Activated CD4-positive, alpha-beta T cell treated with anti-CD3 and anti-CD28 coated beads, Interleukin-2, amount 10 ng/mL, durations not matched to agents 7 days and 5 days (primary cell): Measurements from ENCODE around the gene VPS72. TPM values are rescaled to one million over a fixed set of nuclear protein-coding genes. Genes with fewer than 3 reads are reported as not detected.
A peak's percentile ranks its signal among the peaks of the same experiment; 100 is the strongest.

Experiments used
- CTCF ChIA-PET: fragments of 350-600 bp; sonication (Branson Sonifier 250); formaldehyde crosslinking; loops from one replicate; lab custom pipeline; 2021; ENCODE audit warnings: antibody characterized with exemption; lab: Charles Lee
- POLR2A ChIA-PET: fragments of 350-600 bp; sonication (Branson Sonifier 250); formaldehyde crosslinking; loops from one replicate; lab custom pipeline; 2021; ENCODE audit warnings: antibody characterized with exemption; lab: Charles Lee
- DNase-seq: peaks from one replicate; pipeline ENCODE4 v3.0.0-alpha.2; 2020
- H3K27ac Mint-ChIP-seq: one replicate; pipeline ENCODE4 v1.8.0; 2021; ENCODE audit warnings: mild to moderate bottlenecking, moderate library complexity, mixed read lengths
- H3K27me3 Mint-ChIP-seq: one replicate; pipeline ENCODE4 v1.8.0; 2021; ENCODE audit warnings: mixed read lengths
- H3K36me3 Mint-ChIP-seq: one replicate; pipeline ENCODE4 v1.8.0; 2021; ENCODE audit warnings: low read depth, mixed read lengths
- H3K4me1 Mint-ChIP-seq: one replicate; pipeline ENCODE4 v1.8.0; 2021; ENCODE audit warnings: mixed read lengths
- H3K4me3 Mint-ChIP-seq: one replicate; pipeline ENCODE4 v1.8.0; 2021; ENCODE audit warnings: mild to moderate bottlenecking, moderate library complexity, mixed read lengths
- H3K9me3 Mint-ChIP-seq: one replicate; pipeline ENCODE4 v1.8.0; 2021; ENCODE audit warnings: mixed read lengths
- total RNA-seq, 2 experiments: library from RNA; stranded (reverse); gene quantifications; one replicate each; pipeline ENCODE4 v1.2.3, GENCODE V29; 2021

The VPS72 gene
- total RNA-seq, 2 experiments from 2014 or later = 77.1 to 79.6 TPM

DNA sequence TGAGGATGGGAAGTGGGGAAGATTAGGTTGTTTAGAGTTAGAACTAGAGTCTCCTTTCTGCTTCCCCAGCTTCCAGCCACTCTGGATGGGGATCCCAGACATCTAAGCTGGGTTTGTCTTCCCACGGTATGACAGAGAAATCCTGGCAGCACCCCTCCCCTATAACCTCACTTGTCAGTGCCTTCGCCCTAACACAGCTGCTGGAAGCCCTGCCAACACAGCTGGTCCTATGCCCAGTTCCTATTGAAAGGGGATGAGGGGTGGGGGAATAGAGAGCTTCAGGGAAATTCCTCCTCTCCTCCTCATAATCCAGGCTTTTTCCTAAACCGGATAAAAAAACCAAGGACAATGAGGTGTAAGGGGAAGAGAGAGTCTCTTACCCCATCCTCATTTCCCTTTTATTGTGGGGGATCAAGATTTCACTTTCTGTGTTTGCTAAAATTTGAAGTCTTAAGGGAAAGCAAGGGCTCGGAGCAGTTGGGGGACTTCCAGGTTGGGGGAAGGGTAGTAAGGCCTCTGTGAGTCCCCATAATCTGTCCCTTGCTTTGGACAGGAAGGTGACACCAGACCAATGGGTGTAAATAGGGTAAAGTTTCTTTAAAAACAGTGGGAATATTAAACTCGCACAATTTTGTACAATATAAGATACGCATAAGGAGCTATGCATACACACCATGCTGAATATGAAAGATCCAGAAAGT is 14.8 kb downstream of the VPS72 start:
- no peak for DNase-seq
- Mint-ChIP-seq H3K4me1 (no peaks in the 10 kb centered on the region), H3K27me3 (no peaks in the 10 kb centered on the region), H3K4me3 (no peak overlapping the region), H3K9me3 (no peaks in the 10 kb centered on the region), H3K27ac (no peak overlapping the region), H3K36me3 (peaks cover 36% of the 10 kb centered on the region)
- ChIA-PET CTCF (interaction anchor here (0.9 to 1.8 kb wide), 4 partner anchors 19 to 275 kb away, joined by 3 to 5 read pairs (median 4); partner anchors contain the start of gene TNFAIP8L2), POLR2A (no interaction called here)

DNA sequence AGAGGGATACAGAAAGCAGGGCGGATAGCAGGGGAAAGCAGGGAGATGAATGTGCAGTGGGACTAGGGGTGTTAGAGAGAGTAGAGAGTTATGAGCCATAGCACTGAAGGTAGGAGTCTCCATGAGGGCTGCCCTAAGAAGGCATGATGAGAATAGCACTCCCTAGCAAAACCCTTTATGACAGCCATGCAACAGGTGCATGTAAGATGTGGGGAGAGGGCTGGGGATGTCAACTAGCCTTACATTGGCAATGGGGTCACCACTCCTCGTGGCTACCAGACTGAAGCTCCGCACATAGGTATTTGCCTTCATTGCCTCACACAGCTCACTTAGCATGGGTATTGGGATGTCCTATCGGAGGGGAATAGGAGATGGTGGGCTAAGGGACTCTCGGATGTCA is 18.8 kb downstream of the VPS72 start:
- no peak overlapping the region for H3K27ac Mint-ChIP-seq
- H3K4me1 Mint-ChIP-seq = peaks cover 18% of the 10 kb centered on the region
- ChIA-PET POLR2A (no interaction called here), CTCF (interaction anchor here (0.6 to 2.1 kb wide), 6 partner anchors 9 to 939 kb away, joined by 3 to 6 read pairs (median 3); partner anchors contain the start of gene TNFAIP8L2)
- no peak for DNase-seq
- H3K27me3 Mint-ChIP-seq = no peaks in the 10 kb centered on the region
- H3K9me3 Mint-ChIP-seq = no peaks in the 10 kb centered on the region
- H3K36me3 Mint-ChIP-seq = peaks cover 38% of the 10 kb centered on the region
- H3K4me3 Mint-ChIP-seq = no peak overlapping the region

DNA sequence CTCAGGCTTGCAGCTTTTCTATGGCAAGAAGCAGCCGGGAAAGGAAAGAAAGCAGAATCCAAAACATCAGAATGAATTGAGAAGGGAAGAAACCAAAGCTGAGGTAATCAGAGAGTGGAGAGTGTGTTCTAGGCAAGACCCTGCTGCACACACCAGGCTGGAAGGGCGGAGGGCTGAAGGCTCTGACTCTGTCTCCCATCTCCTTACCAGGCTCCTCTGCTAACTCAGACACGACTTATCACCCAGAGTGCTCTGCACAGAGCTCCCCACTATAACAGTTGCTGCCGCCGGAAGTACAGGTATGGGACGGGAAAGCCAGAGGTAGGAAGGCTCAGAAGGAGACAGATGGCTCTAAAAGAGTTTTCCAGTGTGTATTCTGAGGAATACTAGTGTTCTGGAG is 22.9 kb downstream of the VPS72 start:
- Mint-ChIP-seq H3K4me3 (peak overlapping the region; percentile 93), H3K27me3 (no peaks in the 10 kb centered on the region), H3K9me3 (no peaks in the 10 kb centered on the region), H3K4me1 (peaks cover 51% of the 10 kb centered on the region), H3K36me3 (peaks cover 60% of the 10 kb centered on the region), H3K27ac (peak overlapping the region; percentile 92)
- CTCF ChIA-PET = interaction anchor here (0.7 to 3.4 kb wide), 4 partner anchors 9 to 102 kb away, joined by 3 to 13 read pairs (median 4); partner anchors contain the start of gene TNFAIP8L2
- POLR2A ChIA-PET = interaction anchor here (0.9 kb wide), 1 partner anchor 11 kb away, joined by 3 read pairs; the partner anchor contains the start of gene TNFAIP8L2
- no peak for DNase-seq

DNA sequence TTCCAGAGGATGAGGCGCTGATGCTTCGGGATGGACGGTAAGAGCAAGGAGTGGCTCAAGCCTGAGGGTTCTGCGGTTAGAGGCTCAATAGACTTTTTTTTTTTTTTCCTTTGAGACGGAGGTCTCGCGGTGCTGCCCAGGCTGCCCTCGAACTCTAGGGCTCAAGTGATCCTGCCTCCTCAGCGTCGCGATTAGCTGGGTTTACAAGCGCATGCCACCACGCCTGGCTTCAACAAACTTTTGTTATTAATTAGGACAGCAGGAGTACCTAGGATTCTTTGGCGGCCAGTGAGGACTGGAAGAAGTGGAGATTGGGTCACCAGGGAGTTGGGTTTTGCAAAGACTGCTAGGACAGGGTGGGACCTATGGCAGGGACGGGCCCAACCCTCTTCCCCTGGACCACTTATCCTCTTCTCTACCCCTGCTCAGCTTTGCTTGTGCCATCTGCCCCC is 23.5 kb downstream of the VPS72 start:
- POLR2A ChIA-PET = interaction anchor here (0.9 kb wide), 1 partner anchor 10 kb away, joined by 3 read pairs; the partner anchor contains the start of gene TNFAIP8L2

DNA sequence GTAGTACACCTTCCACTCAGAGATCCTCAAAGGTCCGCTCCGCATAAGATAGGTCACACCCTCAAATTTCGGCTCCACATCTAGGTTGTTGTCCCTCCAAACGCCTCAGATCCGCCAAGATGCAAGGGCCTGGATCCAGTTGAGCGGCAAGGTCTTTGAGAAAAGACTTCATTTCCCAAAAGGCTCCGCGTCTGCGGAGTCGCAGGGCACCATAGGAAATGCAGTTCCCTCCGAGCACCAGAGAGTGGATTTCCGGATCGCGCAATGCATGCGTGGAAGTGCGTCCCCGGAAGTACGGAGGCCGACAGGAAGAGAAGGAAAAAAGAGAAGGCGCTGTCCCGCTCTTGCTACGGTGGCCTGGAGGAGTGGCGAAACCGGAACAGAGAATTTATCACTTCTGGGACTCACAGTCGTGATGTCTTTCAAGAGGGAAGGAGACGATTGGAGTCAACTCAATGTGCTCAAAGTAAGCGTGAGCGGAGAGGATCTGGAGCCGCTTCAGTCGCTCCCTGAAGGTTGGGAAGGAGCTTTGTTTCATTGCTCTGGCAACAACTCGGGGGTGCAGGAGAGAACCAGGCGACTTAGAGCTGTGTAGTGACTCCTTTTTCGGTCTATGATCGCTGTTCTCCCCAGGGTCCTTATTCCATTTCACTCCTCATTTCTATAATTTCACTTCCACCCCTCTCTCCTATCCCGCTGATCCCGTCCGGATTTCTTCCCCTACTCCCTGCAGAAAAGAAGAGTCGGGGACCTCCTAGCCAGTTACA is 24.1 kb downstream of the VPS72 start, which contains the start of the genes LYSMD1 and SCNM1:
Gene LYSMD1, minus strand, starts transcription at position 165 of the 767 bp plus-strand sequence. CDS start 644 bp downstream, outside the sequence.
Gene SCNM1, plus strand, starts transcription at position 407 of the 767 bp plus-strand sequence. Its CDS starts 9 bp downstream, at position 416.
- ChIA-PET POLR2A (interaction anchor here (0.9 kb wide), 1 partner anchor 9 kb away, joined by 3 read pairs; the partner anchor contains the start of gene TNFAIP8L2), CTCF (interaction anchor here (0.6 to 3.4 kb wide), 2 partner anchors 10 to 582 kb away, joined by 6 to 13 read pairs; partner anchors contain the start of gene TNFAIP8L2)
- Mint-ChIP-seq H3K9me3 (no peaks in the 10 kb centered on the region), H3K27me3 (no peaks in the 10 kb centered on the region), H3K27ac (peak within 1 kb of the TSS; percentile 92), H3K36me3 (peaks cover 69% of the 10 kb centered on the region), H3K4me3 (peak within 1 kb of the TSS; percentile 93), H3K4me1 (peaks cover 60% of the 10 kb centered on the region)
- peak; percentile 99 for DNase-seq

More for the DNA sequence above, 23.5 kb downstream of the VPS72 start:
- Mint-ChIP-seq H3K4me3 (peak overlapping the region; percentile 93), H3K4me1 (peaks cover 57% of the 10 kb centered on the region), H3K27me3 (no peaks in the 10 kb centered on the region), H3K27ac (peak overlapping the region; percentile 92), H3K36me3 (peaks cover 66% of the 10 kb centered on the region), H3K9me3 (no peaks in the 10 kb centered on the region)
- DNase-seq = no peak
- CTCF ChIA-PET = interaction anchor here (0.6 to 3.4 kb wide), 4 partner anchors 10 to 582 kb away, joined by 3 to 13 read pairs (median 4); partner anchors contain the start of gene TNFAIP8L2

DNA sequence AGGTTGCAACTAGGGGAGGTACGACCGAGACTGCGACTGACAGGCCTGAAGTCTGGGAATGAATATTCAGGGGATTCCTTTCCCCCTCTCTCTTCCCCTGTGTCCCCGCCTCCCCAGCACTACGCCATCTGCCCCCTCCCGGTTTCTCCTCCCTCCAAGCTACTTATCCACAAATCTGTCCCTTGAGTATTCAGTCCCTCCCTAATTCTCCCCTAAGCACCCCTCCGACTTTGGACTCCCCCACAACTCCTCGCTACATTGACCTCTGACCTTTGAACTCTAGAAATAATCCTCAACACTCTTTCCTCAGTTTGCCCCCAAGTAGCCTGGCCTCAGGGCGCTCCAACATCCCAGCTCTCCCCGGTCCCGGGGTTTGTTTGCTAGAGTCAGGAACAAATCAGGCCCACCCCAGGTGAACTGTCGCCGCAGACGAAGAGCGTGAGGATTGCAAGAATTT is 24.7 kb downstream of the VPS72 start:
- Mint-ChIP-seq H3K27me3 (no peaks in the 10 kb centered on the region), H3K27ac (peak overlapping the region; percentile 92), H3K9me3 (no peaks in the 10 kb centered on the region), H3K4me1 (peaks cover 66% of the 10 kb centered on the region), H3K4me3 (peak overlapping the region; percentile 93), H3K36me3 (peaks cover 69% of the 10 kb centered on the region)
- CTCF ChIA-PET = interaction anchor here (1.2 to 3.4 kb wide), 3 partner anchors 9 to 84 kb away, joined by 3 to 13 read pairs (median 5); partner anchors contain the start of genes TNFAIP8L2 and VPS72
- DNase-seq = no peak
- POLR2A ChIA-PET = no interaction called here

DNA sequence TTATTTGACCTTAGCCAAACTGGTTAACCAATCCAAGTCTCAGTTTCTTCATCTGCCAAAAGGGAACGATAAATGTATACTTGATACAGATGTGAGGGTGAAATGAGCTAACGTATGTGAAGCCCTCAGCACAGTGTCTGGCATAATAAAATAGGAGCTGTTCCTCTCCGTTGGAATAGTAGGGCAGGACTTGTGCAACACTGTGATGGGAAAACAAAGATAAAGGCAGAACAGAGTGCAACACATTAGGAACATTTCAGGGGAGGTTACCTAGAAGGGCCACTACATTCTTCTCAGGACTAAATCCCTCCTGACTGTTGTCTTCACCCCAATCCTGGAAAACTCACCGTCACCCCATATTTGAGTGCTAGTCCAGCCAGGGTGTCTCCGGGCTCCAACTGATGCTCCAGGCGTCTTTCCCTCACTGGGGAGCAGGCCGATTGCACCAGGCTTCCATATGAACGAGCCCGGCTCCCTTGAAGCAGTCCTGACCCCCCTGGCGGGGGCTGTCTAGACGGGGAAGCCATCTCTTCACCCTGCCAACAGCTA is 25.2 kb downstream of the VPS72 start:
- Mint-ChIP-seq H3K36me3 (peaks cover 70% of the 10 kb centered on the region), H3K27ac (peak overlapping the region; percentile 92), H3K4me1 (peaks cover 70% of the 10 kb centered on the region), H3K27me3 (no peaks in the 10 kb centered on the region), H3K9me3 (no peaks in the 10 kb centered on the region), H3K4me3 (peak overlapping the region; percentile 93)
- POLR2A ChIA-PET = no interaction called here
- CTCF ChIA-PET = interaction anchor here (1.2 to 3.4 kb wide), 3 partner anchors 9 to 83 kb away, joined by 3 to 13 read pairs (median 5); partner anchors contain the start of genes TNFAIP8L2 and VPS72
- DNase-seq = no peak

DNA sequence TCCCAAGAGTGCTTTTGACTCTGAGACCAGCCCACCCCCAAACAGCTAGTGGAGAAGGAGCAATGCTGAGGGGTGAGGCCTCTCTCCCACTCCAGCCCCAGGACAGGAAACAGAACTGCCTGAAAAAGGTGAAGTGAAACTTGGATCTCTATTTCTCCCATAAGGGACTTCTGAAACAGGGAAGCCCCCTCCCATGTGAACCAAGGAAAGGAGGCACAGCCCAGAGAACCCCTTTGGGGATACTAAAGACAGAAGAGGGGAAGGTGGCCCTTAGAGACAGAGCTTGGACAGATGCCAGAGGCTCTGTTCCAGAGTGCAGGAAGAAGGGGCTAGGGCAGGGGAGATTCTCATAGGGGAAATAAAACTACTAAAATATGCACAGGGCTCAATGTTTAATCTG is 30.6 kb downstream of the VPS72 start:
- DNase-seq = no peak
- POLR2A ChIA-PET = interaction anchor here (1.4 kb wide), 1 partner anchor 30 kb away, joined by 3 read pairs; the partner anchor contains the start of gene VPS72
- Mint-ChIP-seq H3K4me3 (peak overlapping the region; percentile 99), H3K36me3 (peaks cover 62% of the 10 kb centered on the region), H3K27me3 (no peaks in the 10 kb centered on the region), H3K4me1 (peaks cover 75% of the 10 kb centered on the region), H3K27ac (peak overlapping the region; percentile 97), H3K9me3 (no peaks in the 10 kb centered on the region)
- CTCF ChIA-PET = interaction anchor here (0.9 to 2.1 kb wide), 6 partner anchors 10 to 135 kb away, joined by 3 to 6 read pairs (median 4); no protein-coding TSS in a partner anchor

DNA sequence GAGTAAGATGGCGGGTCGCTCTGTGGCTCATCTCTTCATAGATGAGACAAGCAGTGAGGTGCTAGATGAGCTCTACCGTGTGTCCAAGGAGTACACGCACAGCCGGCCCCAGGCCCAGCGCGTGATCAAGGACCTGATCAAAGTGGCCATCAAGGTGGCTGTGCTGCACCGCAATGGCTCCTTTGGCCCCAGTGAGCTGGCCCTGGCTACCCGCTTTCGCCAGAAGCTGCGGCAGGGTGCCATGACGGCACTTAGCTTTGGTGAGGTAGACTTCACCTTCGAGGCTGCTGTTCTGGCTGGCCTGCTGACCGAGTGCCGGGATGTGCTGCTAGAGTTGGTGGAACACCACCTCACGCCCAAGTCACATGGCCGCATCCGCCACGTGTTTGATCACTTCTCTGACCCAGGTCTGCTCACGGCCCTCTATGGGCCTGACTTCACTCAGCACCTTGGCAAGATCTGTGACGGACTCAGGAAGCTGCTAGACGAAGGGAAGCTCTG is 31.2 kb downstream of the VPS72 start:
- CTCF ChIA-PET = interaction anchor here (0.9 to 2.1 kb wide), 7 partner anchors 9 to 134 kb away, joined by 3 to 6 read pairs (median 4); no protein-coding TSS in a partner anchor
- Mint-ChIP-seq H3K36me3 (peaks cover 58% of the 10 kb centered on the region), H3K4me3 (peak overlapping the region; percentile 99), H3K27ac (peak overlapping the region; percentile 97), H3K27me3 (no peaks in the 10 kb centered on the region), H3K9me3 (no peaks in the 10 kb centered on the region), H3K4me1 (peaks cover 69% of the 10 kb centered on the region)
- POLR2A ChIA-PET = interaction anchor here (1.4 kb wide), 1 partner anchor 31 kb away, joined by 3 read pairs; the partner anchor contains the start of gene VPS72
- no peak for DNase-seq

DNA sequence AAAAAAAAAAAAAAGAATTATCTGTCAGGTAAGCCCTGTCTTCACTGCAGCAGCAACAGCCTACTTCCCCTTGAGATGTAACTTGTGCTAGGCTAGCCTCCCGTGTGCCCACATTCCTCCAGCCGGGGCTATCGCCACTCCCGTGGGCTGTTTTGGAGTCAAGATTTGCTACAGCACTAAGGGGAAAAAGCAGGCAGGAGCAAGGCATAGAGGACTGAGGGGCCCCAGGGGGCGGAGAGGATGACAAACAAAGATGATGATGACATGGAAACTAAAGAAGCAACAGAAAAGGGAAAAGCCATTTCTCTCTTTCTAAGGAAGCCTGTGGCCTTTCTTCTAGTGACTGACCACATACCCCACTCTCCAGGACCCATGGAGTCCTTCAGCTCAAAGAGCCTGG is 31.7 kb downstream of the VPS72 start:
- Mint-ChIP-seq H3K4me1 (peaks cover 68% of the 10 kb centered on the region), H3K27me3 (no peaks in the 10 kb centered on the region), H3K27ac (peak overlapping the region; percentile 97), H3K9me3 (no peaks in the 10 kb centered on the region), H3K4me3 (peak overlapping the region; percentile 99), H3K36me3 (peaks cover 58% of the 10 kb centered on the region)
- no peak for DNase-seq
- ChIA-PET POLR2A (interaction anchor here (1.1 to 1.4 kb wide), 2 partner anchors 31 to 96 kb away, joined by 3 read pairs; partner anchors contain the start of genes PSMD4 and VPS72), CTCF (interaction anchor here (1.0 to 2.1 kb wide), 6 partner anchors 9 to 134 kb away, joined by 3 to 7 read pairs (median 4); partner anchors contain the start of gene GABPB2)

DNA sequence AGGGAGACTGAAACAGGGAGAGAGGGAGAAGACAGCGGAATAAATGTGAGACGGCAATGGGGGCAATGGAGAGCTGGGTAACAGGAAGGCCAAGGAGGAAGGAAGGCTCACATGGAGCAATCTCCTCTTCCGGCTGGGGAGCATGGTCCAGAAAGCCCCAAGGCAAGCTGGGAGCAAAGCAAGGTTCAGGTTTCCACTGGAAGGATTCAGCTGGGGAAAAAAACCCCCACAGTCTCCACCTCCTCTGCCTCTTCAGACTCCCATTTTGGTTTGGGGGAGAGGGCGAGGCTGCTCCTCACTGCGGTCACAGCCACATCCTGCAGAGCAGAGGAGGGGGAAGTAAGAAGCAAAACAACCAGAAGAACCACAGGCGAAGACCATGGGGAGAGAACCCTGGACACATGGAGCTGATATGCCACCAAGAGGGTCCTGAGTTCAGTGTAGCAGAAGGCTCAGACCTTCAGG is 32.9 kb downstream of the VPS72 start:
- H3K9me3 Mint-ChIP-seq = no peaks in the 10 kb centered on the region
- peaks cover 60% of the 10 kb centered on the region for H3K4me1 Mint-ChIP-seq
- peaks cover 52% of the 10 kb centered on the region for H3K36me3 Mint-ChIP-seq
- ChIA-PET CTCF (interaction anchor here (0.6 to 6.0 kb wide), 27 partner anchors 9 to 757 kb away, joined by 3 to 47 read pairs (median 4); partner anchors contain the start of genes CDC42SE1, GABPB2, LYSMD1 and SCNM1), POLR2A (interaction anchor here (1.0 to 1.1 kb wide), 3 partner anchors 9 to 97 kb away, joined by 3 read pairs; partner anchors contain the start of gene PSMD4)
- H3K27ac Mint-ChIP-seq = peak overlapping the region; percentile 97
- peak; percentile 83 for DNase-seq
- no peaks in the 10 kb centered on the region for H3K27me3 Mint-ChIP-seq
- H3K4me3 Mint-ChIP-seq = peak overlapping the region; percentile 99
